ENCODE measurements around the gene NTSR1. TPM values are rescaled to one million over a fixed set of nuclear protein-coding genes. Genes with fewer than 3 reads are reported as not detected.

NTSR1 gene
- total RNA-seq, 5 donors from 2014 or later (not counting 1 experiment from before 2014, with no cell fraction given): 0.33 to 0.63 (median 0.53) TPM; not detected in 2

DNA sequence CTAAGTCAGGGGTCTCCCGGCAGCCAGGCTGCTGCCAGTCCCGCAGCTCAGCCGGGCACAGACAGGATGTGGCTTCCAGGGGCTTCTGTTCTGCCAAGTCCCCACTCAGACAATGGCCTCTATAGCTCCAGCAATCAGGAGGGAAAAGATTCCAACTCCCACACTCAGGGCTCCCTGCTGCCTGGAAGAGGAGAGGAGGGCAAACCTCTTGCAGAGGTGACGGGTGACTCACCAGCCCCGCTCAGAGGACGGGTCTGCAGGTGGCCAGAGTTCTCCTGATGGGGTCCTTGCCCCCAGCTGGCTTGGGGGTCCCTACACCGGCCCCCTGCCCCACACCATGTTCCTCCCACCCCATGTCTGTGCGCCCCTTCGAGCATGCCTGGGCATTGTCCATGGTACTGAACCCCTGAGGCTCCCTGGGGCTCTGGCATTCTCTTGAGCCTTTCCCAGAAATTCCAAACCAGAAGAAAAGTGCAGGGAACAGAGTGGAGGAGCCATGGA is 32.6 kb downstream of the NTSR1 start:
- ATAC-seq (replicated peaks in 1 of 4): no peak
- Mint-ChIP-seq H3K4me3 (peak overlapping the region in 1 of 3 donors; percentile 81), H3K4me1 (peaks cover 30 to 66% (median 49%) of the 10 kb centered on the region in 3 donors), H3K9me3 (no peaks in the 10 kb centered on the region), H3K27ac (peak overlapping the region; percentile 90 to 92), H3K27me3 (peaks cover 0 to 4% of the 10 kb centered on the region in 2 donors), H3K36me3 (no peaks in the 10 kb centered on the region)
- Histone ChIP-seq H3K27me3 (replicated peaks in 1 of 2; ENCODE audit: control insufficient read depth in 2 of 2, extremely low read depth in 1 of 2, insufficient read depth in 2 of 2, low read length in 1 of 2) (peaks cover 0 to 3% of the 10 kb centered on the region in 2 experiments), H3K27ac (ENCODE audit: low read length) (peak overlapping the region; percentile 75), H3K9me3 (no peaks in the 10 kb centered on the region), H3K4me1 (ENCODE audit: control insufficient read depth in 1 of 2, extremely low read depth in 1 of 2, insufficient read depth in 2 of 2, low read length in 2 of 2) (peaks cover 38 to 70% of the 10 kb centered on the region in 2 experiments), H3K36me3 (ENCODE audit: control insufficient read depth in 2 of 2, extremely low read depth in 1 of 2, insufficient read depth in 1 of 2, low read length in 1 of 2) (no peaks in the 10 kb centered on the region), H3K4me3 (ENCODE audit: control insufficient read depth in 1 of 2, extremely low read depth in 1 of 2, low read length in 1 of 2) (peak overlapping the region in 1 of 2 donors; percentile 47)
- DNase-seq: peak in 2 of 35 experiments; percentile 11 to 30
- POLR2A ChIA-PET: no interaction called here
- WGBS (ENCODE audit: insufficient coverage): 41% methylated on average over 7 of the region's 9 CpGs
- CTCF ChIA-PET: interaction anchor here in 1 of 2 donors (0.9 to 1.0 kb wide), 2 partner anchors 11 to 53 kb away, joined by 3 to 4 read pairs; no protein-coding TSS in a partner anchor

DNA sequence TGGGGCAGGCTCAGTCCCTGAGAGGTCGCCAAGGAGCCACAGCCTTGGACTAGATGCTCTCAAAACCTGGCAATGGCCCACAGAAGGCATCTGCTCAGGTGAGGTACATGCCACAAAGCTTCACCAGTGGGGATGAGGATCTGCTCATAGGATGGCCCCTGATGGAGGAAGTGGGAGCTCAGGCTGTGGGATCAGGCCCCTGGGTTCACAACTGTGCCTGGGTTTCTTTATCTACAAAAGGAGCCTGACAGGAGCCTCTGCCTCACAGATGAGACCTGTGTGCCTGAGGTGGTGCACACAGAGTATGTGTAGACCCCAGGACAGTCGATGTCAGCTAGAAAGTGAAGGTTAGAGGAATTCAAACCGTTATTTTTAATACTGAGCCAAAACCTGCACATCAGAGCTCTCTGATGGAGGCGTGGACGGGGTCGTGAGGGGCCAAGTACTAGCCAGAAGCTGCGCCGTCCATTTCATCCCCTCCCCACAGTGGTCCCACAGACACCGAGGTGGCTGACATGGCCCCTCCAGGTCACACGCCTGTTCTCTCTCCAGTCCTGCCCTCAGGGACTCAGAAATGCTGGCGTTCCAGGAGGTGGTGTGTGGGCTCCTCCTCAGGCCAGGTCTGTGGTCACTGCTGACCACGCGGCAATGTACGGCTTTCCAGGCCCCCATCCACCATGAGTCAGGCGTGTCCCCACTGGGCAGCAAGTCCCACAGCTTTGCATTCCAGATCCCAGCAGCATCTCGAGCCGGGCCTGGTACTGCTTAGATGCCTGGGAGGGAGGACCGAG is 33.3 kb downstream of the NTSR1 start:
- DNase-seq (no peak), ATAC-seq (replicated peaks in 1 of 4) (no peak)
- Histone ChIP-seq H3K27ac (ENCODE audit: low read length) (peak overlapping the region; percentile 75), H3K9me3 (no peaks in the 10 kb centered on the region), H3K4me3 (ENCODE audit: control insufficient read depth in 1 of 2, extremely low read depth in 1 of 2, low read length in 1 of 2) (no peak overlapping the region), H3K4me1 (ENCODE audit: control insufficient read depth in 1 of 2, extremely low read depth in 1 of 2, insufficient read depth in 2 of 2, low read length in 2 of 2) (peaks cover 41 to 70% of the 10 kb centered on the region in 2 experiments), H3K27me3 (replicated peaks in 1 of 2; ENCODE audit: control insufficient read depth in 2 of 2, extremely low read depth in 1 of 2, insufficient read depth in 2 of 2, low read length in 1 of 2) (peaks cover 0 to 3% of the 10 kb centered on the region in 2 experiments), H3K36me3 (ENCODE audit: control insufficient read depth in 2 of 2, extremely low read depth in 1 of 2, insufficient read depth in 1 of 2, low read length in 1 of 2) (no peaks in the 10 kb centered on the region)
- peak overlapping the region in 1 of 3 donors; percentile 81 for H3K4me3 Mint-ChIP-seq
- ChIA-PET POLR2A (no interaction called here), CTCF (no interaction called here)
- H3K36me3 Mint-ChIP-seq: no peaks in the 10 kb centered on the region
- H3K4me1 Mint-ChIP-seq: peaks cover 30 to 70% (median 50%) of the 10 kb centered on the region in 3 donors
- H3K27me3 Mint-ChIP-seq: peaks cover 0 to 4% of the 10 kb centered on the region in 2 donors
- over 99% methylated on average over 14 of the region's 18 CpGs for WGBS (ENCODE audit: insufficient coverage)
- no peaks in the 10 kb centered on the region for H3K9me3 Mint-ChIP-seq
- H3K27ac Mint-ChIP-seq: peak overlapping the region; percentile 90 to 92

DNA sequence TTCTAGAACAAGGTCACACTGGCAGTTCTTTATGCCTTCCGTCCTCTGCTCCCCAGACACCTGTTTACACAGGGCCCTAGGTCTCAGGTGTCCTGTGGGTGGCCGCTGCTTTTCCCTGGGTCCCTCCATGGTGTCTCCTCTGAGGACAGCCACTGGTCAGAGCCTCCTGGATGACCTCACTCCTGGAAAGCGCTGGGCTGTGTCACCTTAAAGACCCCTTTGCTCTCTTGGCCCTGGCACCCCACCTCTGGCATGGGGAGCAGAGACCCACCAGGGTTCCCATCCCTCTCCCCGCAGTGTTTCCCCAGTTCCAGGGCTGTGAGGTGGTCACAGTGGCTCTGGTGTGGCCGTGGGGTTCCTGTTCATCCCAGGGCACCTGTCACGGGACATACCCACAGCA is 33.9 kb downstream of the NTSR1 start:
- Mint-ChIP-seq H3K27me3 (peaks cover 0 to 4% of the 10 kb centered on the region in 2 donors), H3K36me3 (no peaks in the 10 kb centered on the region), H3K4me1 (peaks cover 30 to 67% (median 50%) of the 10 kb centered on the region in 3 donors), H3K9me3 (no peaks in the 10 kb centered on the region), H3K27ac (peak overlapping the region; percentile 22 to 92), H3K4me3 (peak overlapping the region in 1 of 3 donors; percentile 2)
- no peak overlapping the region for H3K4me3 ChIP-seq (ENCODE audit: control insufficient read depth in 1 of 2, extremely low read depth in 1 of 2, low read length in 1 of 2)
- H3K36me3 ChIP-seq (ENCODE audit: control insufficient read depth in 2 of 2, extremely low read depth in 1 of 2, insufficient read depth in 1 of 2, low read length in 1 of 2): no peaks in the 10 kb centered on the region
- WGBS (ENCODE audit: insufficient coverage): 75% methylated on average over 2 of the region's 6 CpGs
- ChIA-PET POLR2A (no interaction called here), CTCF (no interaction called here)
- no peaks in the 10 kb centered on the region for H3K9me3 ChIP-seq
- no peak for ATAC-seq (replicated peaks in 1 of 4)
- no peak for DNase-seq
- H3K27ac ChIP-seq (ENCODE audit: low read length): peak overlapping the region; percentile 75
- peaks cover 41 to 70% of the 10 kb centered on the region in 2 experiments for H3K4me1 ChIP-seq (ENCODE audit: control insufficient read depth in 1 of 2, extremely low read depth in 1 of 2, insufficient read depth in 2 of 2, low read length in 2 of 2)
- peaks cover 0 to 3% of the 10 kb centered on the region in 2 experiments for H3K27me3 ChIP-seq (replicated peaks in 1 of 2; ENCODE audit: control insufficient read depth in 2 of 2, extremely low read depth in 1 of 2, insufficient read depth in 2 of 2, low read length in 1 of 2)

DNA sequence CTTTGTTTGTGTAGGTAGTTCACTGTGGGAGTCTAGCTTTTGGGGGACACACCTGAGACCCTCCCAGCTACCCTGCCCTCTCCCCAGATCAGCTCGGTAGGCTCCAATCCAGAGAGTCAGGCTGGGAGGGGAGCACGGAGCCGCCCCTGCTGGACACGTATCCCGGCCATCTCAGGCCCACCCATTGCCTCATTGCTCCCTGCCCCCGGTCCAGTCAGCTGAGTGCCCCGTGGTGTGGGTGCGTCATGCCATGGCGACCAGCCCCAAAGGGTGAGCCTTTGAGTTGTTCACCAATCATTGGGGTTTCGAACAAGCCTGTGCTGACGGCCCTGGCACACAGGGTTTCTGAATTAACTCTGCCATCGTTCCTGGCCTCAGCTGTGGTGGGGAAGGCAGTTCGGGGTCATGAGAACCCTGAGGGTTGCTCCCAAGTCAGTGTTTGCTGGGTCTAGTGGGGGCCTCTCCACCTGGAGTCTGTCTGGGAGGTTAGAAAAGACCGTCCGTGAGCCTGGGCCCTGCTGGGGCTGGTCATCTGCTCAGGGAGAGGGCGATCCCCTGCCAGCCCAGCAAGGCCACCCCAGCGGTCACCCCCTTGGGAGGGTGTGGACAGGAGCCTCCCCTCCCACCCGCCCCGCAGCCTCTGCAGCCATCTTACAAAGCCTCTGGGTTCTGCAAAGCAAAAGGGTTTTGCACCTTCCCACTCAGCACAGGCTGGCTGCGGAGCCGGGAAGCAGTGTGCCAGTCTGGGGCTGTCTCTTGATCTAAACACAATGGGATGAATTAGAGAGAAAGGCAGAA is 34.5 kb downstream of the NTSR1 start:
- no peaks in the 10 kb centered on the region for H3K9me3 Mint-ChIP-seq
- H3K27me3 ChIP-seq (replicated peaks in 1 of 2; ENCODE audit: control insufficient read depth in 2 of 2, extremely low read depth in 1 of 2, insufficient read depth in 2 of 2, low read length in 1 of 2): peaks cover 0 to 3% of the 10 kb centered on the region in 2 experiments
- CTCF ChIA-PET: no interaction called here
- H3K36me3 ChIP-seq (ENCODE audit: control insufficient read depth in 2 of 2, extremely low read depth in 1 of 2, insufficient read depth in 1 of 2, low read length in 1 of 2): no peaks in the 10 kb centered on the region
- H3K27ac ChIP-seq (ENCODE audit: low read length): peak overlapping the region; percentile 75
- no peak for DNase-seq
- peaks cover 41 to 66% of the 10 kb centered on the region in 2 experiments for H3K4me1 ChIP-seq (ENCODE audit: control insufficient read depth in 1 of 2, extremely low read depth in 1 of 2, insufficient read depth in 2 of 2, low read length in 2 of 2)
- POLR2A ChIA-PET: no interaction called here
- H3K27me3 Mint-ChIP-seq: peaks cover 0 to 4% of the 10 kb centered on the region in 2 donors
- peak overlapping the region in 1 of 3 donors; percentile 2 for H3K4me3 Mint-ChIP-seq
- H3K4me1 Mint-ChIP-seq: peaks cover 30 to 65% (median 50%) of the 10 kb centered on the region in 3 donors
- H3K36me3 Mint-ChIP-seq: no peaks in the 10 kb centered on the region
- no peak for ATAC-seq (replicated peaks in 1 of 4)
- no peaks in the 10 kb centered on the region for H3K9me3 ChIP-seq
- no peak overlapping the region for H3K4me3 ChIP-seq (ENCODE audit: control insufficient read depth in 1 of 2, extremely low read depth in 1 of 2, low read length in 1 of 2)
- H3K27ac Mint-ChIP-seq: peak overlapping the region; percentile 22 to 55
- 90% methylated on average over 18 of the region's 21 CpGs for WGBS (ENCODE audit: insufficient coverage)

DNA sequence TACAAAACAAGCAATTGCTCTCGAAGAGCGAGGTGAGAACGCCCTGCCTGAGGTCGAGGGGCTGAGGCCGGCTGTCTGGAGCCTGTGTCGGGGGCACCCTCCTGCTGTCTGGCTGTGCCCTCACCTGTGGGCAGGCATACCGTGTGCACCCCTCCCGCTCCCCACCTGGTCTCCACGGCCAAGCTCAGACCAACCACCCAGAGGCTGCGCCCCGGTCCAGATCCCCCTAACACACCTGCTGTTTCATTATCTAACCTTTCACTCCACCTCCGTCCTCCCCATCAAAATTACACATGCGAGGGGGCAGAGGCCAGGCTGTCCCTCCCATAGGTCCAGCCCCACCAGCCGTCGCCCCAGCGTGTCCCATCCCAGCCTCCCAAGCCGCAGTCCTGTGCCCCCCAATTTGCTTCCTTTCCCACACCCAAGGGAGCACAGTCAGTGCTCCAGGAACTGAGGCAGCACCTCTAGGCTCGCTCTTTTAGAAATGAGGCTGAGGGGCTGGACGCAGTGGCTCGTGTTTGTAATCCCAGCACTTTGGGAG is 35.2 kb downstream of the NTSR1 start:
- H3K4me1 ChIP-seq (ENCODE audit: control insufficient read depth in 1 of 2, extremely low read depth in 1 of 2, insufficient read depth in 2 of 2, low read length in 2 of 2): peaks cover 41 to 60% of the 10 kb centered on the region in 2 experiments
- ChIA-PET POLR2A (interaction anchor here in 1 of 2 donors (0.6 kb wide), 1 partner anchor 1007 kb away, joined by 3 read pairs; no protein-coding TSS in a partner anchor), CTCF (no interaction called here)
- no peaks in the 10 kb centered on the region for H3K9me3 ChIP-seq
- no peak for ATAC-seq (replicated peaks in 1 of 4)
- WGBS (ENCODE audit: insufficient coverage): 96% methylated on average over 14 of the region's 20 CpGs
- H3K27me3 ChIP-seq (replicated peaks in 1 of 2; ENCODE audit: control insufficient read depth in 2 of 2, extremely low read depth in 1 of 2, insufficient read depth in 2 of 2, low read length in 1 of 2): peaks cover 0 to 5% of the 10 kb centered on the region in 2 experiments
- DNase-seq: no peak
- no peak overlapping the region for H3K4me3 Mint-ChIP-seq
- H3K27me3 Mint-ChIP-seq: peaks cover 0 to 4% of the 10 kb centered on the region in 2 donors
- no peaks in the 10 kb centered on the region for H3K36me3 Mint-ChIP-seq
- no peak overlapping the region for H3K27ac ChIP-seq (ENCODE audit: low read length)
- H3K36me3 ChIP-seq (ENCODE audit: control insufficient read depth in 2 of 2, extremely low read depth in 1 of 2, insufficient read depth in 1 of 2, low read length in 1 of 2): no peaks in the 10 kb centered on the region
- H3K4me3 ChIP-seq (ENCODE audit: control insufficient read depth in 1 of 2, extremely low read depth in 1 of 2, low read length in 1 of 2): no peak overlapping the region
- no peak overlapping the region for H3K27ac Mint-ChIP-seq
- H3K9me3 Mint-ChIP-seq: no peaks in the 10 kb centered on the region
- H3K4me1 Mint-ChIP-seq: peaks cover 30 to 60% (median 44%) of the 10 kb centered on the region in 3 donors
